ENCODE measurements around the gene JCHAIN. TPM values are rescaled to one million over a fixed set of nuclear protein-coding genes. Genes with fewer than 3 reads are reported as not detected.

JCHAIN gene
- total and polyA plus RNA-seq, 7 experiments from 2014 or later, result 0.81 to 223 (median 36.9) TPM; not detected in 3

DNA sequence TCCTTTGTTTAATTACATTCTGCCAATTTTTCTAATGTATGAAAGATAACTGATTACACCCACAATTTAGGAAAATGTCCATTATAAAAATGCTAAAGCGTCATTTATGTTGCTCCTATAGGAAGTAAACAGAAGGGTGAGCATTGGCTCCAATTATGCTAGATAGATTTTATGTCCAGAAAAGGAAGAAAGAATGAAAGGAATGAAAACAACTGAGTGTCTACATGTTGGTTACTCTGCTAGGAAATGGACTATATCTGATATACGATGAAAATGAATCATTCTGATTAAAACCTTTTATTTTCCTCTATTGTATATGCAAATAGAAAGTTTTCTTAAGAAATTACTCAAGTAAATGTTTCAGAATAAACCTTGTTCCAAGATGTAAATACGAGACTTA, 36.1 kb downstream of the JCHAIN start:
- no peak for DNase-seq
- H3K9me3 Mint-ChIP-seq, result no peaks in the 10 kb centered on the region
- no peak for ATAC-seq
- Histone ChIP-seq H3K4me1 (ENCODE audit: control insufficient read depth in 2 of 2, insufficient read depth in 2 of 2, low read length in 2 of 2) (no peaks in the 10 kb centered on the region), H3K36me3 (ENCODE audit: control insufficient read depth in 2 of 3, insufficient read depth in 3 of 3, low read length in 3 of 3) (no peaks in the 10 kb centered on the region), H3K27me3 (ENCODE audit: control insufficient read depth in 2 of 2, insufficient read depth in 2 of 2, low read length in 2 of 2) (no peaks in the 10 kb centered on the region), H3K9me3 (ENCODE audit: control insufficient read depth in 2 of 3, low read length in 3 of 3) (no peaks in the 10 kb centered on the region), H3K4me3 (ENCODE audit: low read length) (no peak overlapping the region), H3K27ac (ENCODE audit: low read depth, low read length) (no peak overlapping the region)
- no peaks in the 10 kb centered on the region for H3K36me3 Mint-ChIP-seq
- peaks cover 7 to 22% (median 16%) of the 10 kb centered on the region in 5 donors for H3K27me3 Mint-ChIP-seq
- H3K4me1 Mint-ChIP-seq, result peaks cover 0 to 6% (median 0%) of the 10 kb centered on the region in 7 donors
- intact Hi-C loops (cut with micrococcal nuclease), result no loop called here
- ChIA-PET CTCF (no interaction called here), POLR2A (no interaction called here)
- no peak overlapping the region for H3K27ac Mint-ChIP-seq
- no peak overlapping the region for H3K4me3 Mint-ChIP-seq

DNA sequence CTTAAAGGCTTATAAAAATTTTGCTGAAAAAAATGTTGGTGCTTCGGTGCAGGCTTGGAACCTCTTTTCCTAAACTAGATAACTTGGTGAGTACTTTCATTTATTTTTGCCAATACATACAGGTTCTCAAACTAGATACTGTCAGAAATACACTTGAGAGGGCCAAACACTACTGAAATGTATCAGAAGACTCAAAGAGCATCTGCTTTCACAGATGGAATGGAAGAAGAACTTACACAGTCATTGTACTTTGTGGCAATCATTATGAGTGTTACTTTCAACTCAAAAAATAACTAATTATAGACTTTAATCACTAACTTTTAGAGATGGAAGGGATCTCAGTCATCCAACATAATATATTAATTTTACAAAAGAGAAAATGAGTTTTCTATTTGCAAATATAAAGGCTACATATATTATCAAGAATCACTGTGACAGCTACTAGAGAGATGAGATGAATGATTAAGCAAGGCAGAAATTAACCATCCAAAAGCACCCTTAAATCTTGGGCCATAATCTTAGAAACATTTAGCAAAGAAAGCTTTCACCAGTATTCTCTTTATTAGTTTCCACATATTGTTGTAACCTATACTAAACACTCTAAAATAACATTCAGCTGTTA, 36.7 kb downstream of the JCHAIN start:
- no peak overlapping the region for H3K4me3 Mint-ChIP-seq
- no peak for ATAC-seq

DNA sequence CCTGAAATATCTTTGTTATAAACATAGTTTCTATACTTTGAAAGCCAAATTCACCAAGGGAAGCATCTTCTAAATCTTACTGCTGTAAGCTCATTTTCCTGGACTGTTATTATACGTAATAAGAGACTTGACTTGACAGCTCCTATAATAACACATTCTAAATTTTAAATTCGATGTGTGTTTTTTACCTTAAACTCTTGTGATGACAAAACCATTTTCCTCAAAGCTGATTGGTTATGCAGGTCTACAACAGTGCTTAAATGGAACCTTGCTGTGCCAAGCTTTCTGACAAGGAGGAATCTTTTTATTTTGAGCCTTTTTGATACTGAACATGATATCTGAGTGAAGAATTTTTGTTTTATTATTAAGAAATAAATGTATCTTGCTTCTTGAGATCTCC, 37.9 kb downstream of the JCHAIN start, which contains the start of gene ENAM:
Gene ENAM (plus strand): TSS at position 301 of the 400 bp plus-strand sequence. CDS start 757 bp downstream, outside the sequence.
- ATAC-seq (no peak), DNase-seq (no peak)
- intact Hi-C loops (cut with micrococcal nuclease), result loop anchor here in 1 of 2 donors (10.0 kb wide), 2 partner anchors 106 to 376 kb away; no protein-coding TSS in a partner anchor
- H3K27me3 ChIP-seq (ENCODE audit: control insufficient read depth in 2 of 2, insufficient read depth in 2 of 2, low read length in 2 of 2), result no peaks in the 10 kb centered on the region
- peaks cover 0 to 6% (median under 1%) of the 10 kb centered on the region in 7 donors for H3K4me1 Mint-ChIP-seq
- no peaks in the 10 kb centered on the region for H3K4me1 ChIP-seq (ENCODE audit: control insufficient read depth in 2 of 2, insufficient read depth in 2 of 2, low read length in 2 of 2)
- H3K9me3 ChIP-seq (ENCODE audit: control insufficient read depth in 2 of 3, low read length in 3 of 3), result no peaks in the 10 kb centered on the region
- no peak within 1 kb of the TSS for H3K27ac ChIP-seq (ENCODE audit: low read depth, low read length)
- no peaks in the 10 kb centered on the region for H3K36me3 Mint-ChIP-seq
- POLR2A ChIA-PET, result no interaction called here
- H3K27me3 Mint-ChIP-seq, result peaks cover 0 to 16% (median 5%) of the 10 kb centered on the region in 5 donors
- H3K36me3 ChIP-seq (ENCODE audit: control insufficient read depth in 2 of 3, insufficient read depth in 3 of 3, low read length in 3 of 3), result no peaks in the 10 kb centered on the region
- peak within 1 kb of the TSS in 3 of 9 donors; percentile 3 to 18 (median 8) for H3K27ac Mint-ChIP-seq
- H3K9me3 Mint-ChIP-seq, result no peaks in the 10 kb centered on the region
- H3K4me3 ChIP-seq (ENCODE audit: low read length), result no peak within 1 kb of the TSS
- CTCF ChIA-PET, result interaction anchor here (0.5 to 2.3 kb wide), 2 partner anchors 24 to 68 kb away, joined by 3 to 6 read pairs; no protein-coding TSS in a partner anchor
- H3K4me3 Mint-ChIP-seq, result no peak within 1 kb of the TSS

More for the DNA sequence above, 36.7 kb downstream of the JCHAIN start:
- DNase-seq, result no peak
- H3K27me3 ChIP-seq (ENCODE audit: control insufficient read depth in 2 of 2, insufficient read depth in 2 of 2, low read length in 2 of 2), result no peaks in the 10 kb centered on the region
- Mint-ChIP-seq H3K27me3 (peaks cover 7 to 22% (median 16%) of the 10 kb centered on the region in 5 donors), H3K27ac (peak overlapping the region in 2 of 9 donors; percentile 8 to 18), H3K9me3 (no peaks in the 10 kb centered on the region), H3K36me3 (no peaks in the 10 kb centered on the region), H3K4me1 (peaks cover 0 to 6% (median 0%) of the 10 kb centered on the region in 7 donors)
- intact Hi-C loops (cut with micrococcal nuclease), result loop anchor here in 1 of 2 donors (10.0 kb wide), 2 partner anchors 105 to 375 kb away; no protein-coding TSS in a partner anchor
- ChIA-PET CTCF (interaction anchor here (0.6 to 2.3 kb wide), 2 partner anchors 19 to 23 kb away, joined by 3 to 6 read pairs; no protein-coding TSS in a partner anchor), POLR2A (no interaction called here)
- H3K4me3 ChIP-seq (ENCODE audit: low read length), result no peak overlapping the region
- H3K9me3 ChIP-seq (ENCODE audit: control insufficient read depth in 2 of 3, low read length in 3 of 3), result no peaks in the 10 kb centered on the region
- no peaks in the 10 kb centered on the region for H3K4me1 ChIP-seq (ENCODE audit: control insufficient read depth in 2 of 2, insufficient read depth in 2 of 2, low read length in 2 of 2)
- H3K36me3 ChIP-seq (ENCODE audit: control insufficient read depth in 2 of 3, insufficient read depth in 3 of 3, low read length in 3 of 3), result no peaks in the 10 kb centered on the region
- H3K27ac ChIP-seq (ENCODE audit: low read depth, low read length), result no peak overlapping the region

DNA sequence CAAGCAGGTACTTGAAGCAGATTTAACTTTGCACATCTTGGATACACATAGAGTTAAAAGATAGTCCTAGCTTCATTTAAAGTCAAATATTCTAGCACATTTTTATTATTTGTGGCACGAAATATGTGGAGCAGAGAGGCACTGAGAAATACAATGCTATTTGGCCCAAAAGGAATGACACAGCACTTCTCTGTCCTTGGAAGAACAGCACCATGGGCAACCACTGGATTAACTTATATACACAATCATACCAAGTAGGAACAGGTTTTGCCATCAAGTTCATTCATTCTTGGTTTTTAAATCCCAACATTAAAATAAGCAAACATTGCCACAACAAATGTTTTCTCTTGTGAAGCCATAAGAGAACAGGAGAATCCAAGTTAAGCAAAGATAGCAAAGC, 38.7 kb downstream of the JCHAIN start:
- Mint-ChIP-seq H3K36me3 (no peaks in the 10 kb centered on the region), H3K4me1 (peaks cover 0 to 6% (median 4%) of the 10 kb centered on the region in 7 donors), H3K27ac (no peak overlapping the region), H3K4me3 (no peak overlapping the region), H3K9me3 (no peaks in the 10 kb centered on the region), H3K27me3 (peaks cover 0 to 14% (median 0%) of the 10 kb centered on the region in 5 donors)
- ChIA-PET POLR2A (no interaction called here), CTCF (interaction anchor here (2.3 kb wide), 1 partner anchor 25 kb away, joined by 6 read pairs; no protein-coding TSS in a partner anchor)
- no peak overlapping the region for H3K4me3 ChIP-seq (ENCODE audit: low read length)
- ATAC-seq, result no peak
- H3K27ac ChIP-seq (ENCODE audit: low read depth, low read length), result no peak overlapping the region
- no peaks in the 10 kb centered on the region for H3K4me1 ChIP-seq (ENCODE audit: control insufficient read depth in 2 of 2, insufficient read depth in 2 of 2, low read length in 2 of 2)
- H3K9me3 ChIP-seq (ENCODE audit: control insufficient read depth in 2 of 3, low read length in 3 of 3), result no peaks in the 10 kb centered on the region
- H3K36me3 ChIP-seq (ENCODE audit: control insufficient read depth in 2 of 3, insufficient read depth in 3 of 3, low read length in 3 of 3), result no peaks in the 10 kb centered on the region
- no peaks in the 10 kb centered on the region for H3K27me3 ChIP-seq (ENCODE audit: control insufficient read depth in 2 of 2, insufficient read depth in 2 of 2, low read length in 2 of 2)
- intact Hi-C loops (cut with micrococcal nuclease), result loop anchor here in 1 of 2 donors (10.0 kb wide), 2 partner anchors 107 to 377 kb away; no protein-coding TSS in a partner anchor
- no peak for DNase-seq

DNA sequence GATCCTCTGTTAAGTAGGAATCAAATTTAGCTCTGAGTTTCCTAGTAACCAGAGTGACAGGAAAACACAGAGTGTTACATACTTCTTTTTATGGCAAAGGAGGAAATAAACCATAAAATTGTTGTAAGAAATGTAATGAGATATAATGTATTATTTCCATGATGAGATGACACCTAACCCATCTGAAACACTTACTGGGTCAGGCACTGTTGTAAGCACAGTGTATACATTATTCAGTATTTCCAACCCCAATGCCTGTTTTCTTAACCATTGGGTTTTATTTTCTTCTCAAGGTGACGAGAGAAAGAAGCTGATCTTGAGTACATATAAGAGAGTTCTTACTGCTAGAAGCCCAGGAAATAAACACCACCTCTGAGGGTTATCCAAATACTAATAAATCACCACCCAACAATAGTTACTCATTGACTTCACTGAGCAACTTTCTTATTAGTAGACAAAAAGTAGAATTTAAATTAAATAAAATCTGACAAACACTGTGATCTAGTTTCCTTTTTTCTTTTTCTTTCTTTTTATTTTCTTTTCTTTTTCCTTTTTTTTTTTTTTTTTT, 42.0 kb downstream of the JCHAIN start:
- DNase-seq (peak in 1 of 9 donors; percentile 18), ATAC-seq (no peak)
- Mint-ChIP-seq H3K9me3 (peaks cover 0 to 2% (median 0%) of the 10 kb centered on the region in 11 donors), H3K4me1 (peaks cover 0 to 6% (median 4%) of the 10 kb centered on the region in 7 donors), H3K27ac (no peak overlapping the region), H3K36me3 (no peaks in the 10 kb centered on the region), H3K4me3 (no peak overlapping the region), H3K27me3 (no peaks in the 10 kb centered on the region)
- CTCF ChIA-PET, result no interaction called here
- no peaks in the 10 kb centered on the region for H3K27me3 ChIP-seq (ENCODE audit: control insufficient read depth in 2 of 2, insufficient read depth in 2 of 2, low read length in 2 of 2)
- H3K4me1 ChIP-seq (ENCODE audit: control insufficient read depth in 2 of 2, insufficient read depth in 2 of 2, low read length in 2 of 2), result no peaks in the 10 kb centered on the region
- no peaks in the 10 kb centered on the region for H3K9me3 ChIP-seq (ENCODE audit: control insufficient read depth in 2 of 3, low read length in 3 of 3)
- POLR2A ChIA-PET, result interaction anchor here (1.0 kb wide), 1 partner anchor 79 kb away, joined by 3 read pairs; no protein-coding TSS in a partner anchor
- no peak overlapping the region for H3K4me3 ChIP-seq (ENCODE audit: low read length)
- no peak overlapping the region for H3K27ac ChIP-seq (ENCODE audit: low read depth, low read length)
- H3K36me3 ChIP-seq (ENCODE audit: control insufficient read depth in 2 of 3, insufficient read depth in 3 of 3, low read length in 3 of 3), result no peaks in the 10 kb centered on the region
- intact Hi-C loops (cut with micrococcal nuclease), result loop anchor here in 1 of 2 donors (2.0 to 10.0 kb wide), 3 partner anchors 64 to 380 kb away; partner anchors contain the start of gene UTP3

DNA sequence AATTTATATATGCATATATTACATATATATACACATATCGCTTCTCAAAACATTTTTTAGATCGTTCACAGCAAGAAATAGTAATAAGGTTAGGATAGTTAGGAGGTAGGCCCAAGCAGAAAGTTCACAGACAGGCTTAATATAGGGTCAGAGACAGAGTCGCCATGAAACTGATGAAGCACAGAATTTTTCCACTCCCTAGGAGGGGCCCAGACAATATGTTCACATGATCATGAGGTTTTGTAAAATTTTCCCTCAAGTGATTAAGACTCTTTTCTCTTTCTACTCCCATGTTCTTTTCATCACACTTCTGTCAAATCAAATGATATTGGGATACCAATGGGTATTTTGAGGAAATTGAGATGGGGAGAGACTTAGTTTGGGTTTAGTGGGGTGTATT, 43.0 kb downstream of the JCHAIN start:
- Mint-ChIP-seq H3K27me3 (no peaks in the 10 kb centered on the region), H3K9me3 (peaks cover 0 to 2% (median 0%) of the 10 kb centered on the region in 11 donors), H3K36me3 (no peaks in the 10 kb centered on the region), H3K4me3 (no peak overlapping the region), H3K27ac (peak overlapping the region in 1 of 9 donors; percentile 14), H3K4me1 (peaks cover 0 to 4% (median 0%) of the 10 kb centered on the region in 7 donors)
- ChIA-PET POLR2A (interaction anchor here (1.0 kb wide), 1 partner anchor 80 kb away, joined by 3 read pairs; no protein-coding TSS in a partner anchor), CTCF (no interaction called here)
- DNase-seq, result peak in 6 of 9 donors; percentile 7 to 60 (median 30)
- intact Hi-C loops (cut with micrococcal nuclease), result loop anchor here in 1 of 2 donors (10.0 kb wide), 2 partner anchors 111 to 381 kb away; no protein-coding TSS in a partner anchor
- no peak for ATAC-seq
- H3K4me1 ChIP-seq (ENCODE audit: control insufficient read depth in 2 of 2, insufficient read depth in 2 of 2, low read length in 2 of 2), result no peaks in the 10 kb centered on the region
- H3K4me3 ChIP-seq (ENCODE audit: low read length), result no peak overlapping the region
- H3K9me3 ChIP-seq (ENCODE audit: control insufficient read depth in 2 of 3, low read length in 3 of 3), result no peaks in the 10 kb centered on the region
- H3K27me3 ChIP-seq (ENCODE audit: control insufficient read depth in 2 of 2, insufficient read depth in 2 of 2, low read length in 2 of 2), result no peaks in the 10 kb centered on the region
- H3K27ac ChIP-seq (ENCODE audit: low read depth, low read length), result no peak overlapping the region
- no peaks in the 10 kb centered on the region for H3K36me3 ChIP-seq (ENCODE audit: control insufficient read depth in 2 of 3, insufficient read depth in 3 of 3, low read length in 3 of 3)
